Aorta (tissue), 5 donors: ENCODE results near the gene TBCK. TPM values are rescaled to one million over a fixed set of nuclear protein-coding genes. Genes with fewer than 3 reads are reported as not detected.

Source experiments
- ATAC-seq: fragments of 200-7000 bp; cut with Tn5 transposase; one replicate; pipeline ENCODE4 v1.9.1; 2022; ENCODE audit warnings: moderate library complexity; ENCODE audit not compliant: low FRiP score
- DNase-seq, 2 donors: peaks; one replicate each; pipeline ENCODE4 v3.0.0-alpha.2; 2020
- H3K27ac ChIP-seq, 2 donors: one replicate each; pipeline ENCODE4 v1.5.1; 2013; ENCODE audit warnings: low read length in 2 of 2, mild to moderate bottlenecking in 2 of 2, moderate library complexity in 2 of 2, control low read depth in 1 of 2, inconsistent platforms in 1 of 2, low read depth in 1 of 2
- H3K27me3 ChIP-seq, 2 donors: one replicate each; pipeline ENCODE4 v1.6.1; 2013; ENCODE audit warnings: control low read depth in 1 of 2, low read length in 1 of 2, mild to moderate bottlenecking in 1 of 2, moderate library complexity in 1 of 2; ENCODE audit not compliant: insufficient read depth in 2 of 2, control insufficient read depth in 1 of 2
- H3K36me3 ChIP-seq, 2 donors: one replicate each; pipeline ENCODE4 v1.6.1; 2013; ENCODE audit warnings: control low read depth in 1 of 2, low read length in 1 of 2, mild to moderate bottlenecking in 1 of 2; ENCODE audit not compliant: insufficient read depth in 2 of 2, control insufficient read depth in 1 of 2
- H3K4me1 ChIP-seq, 2 donors: one replicate each; pipeline ENCODE4 v1.6.1; 2013; ENCODE audit warnings: low read length in 2 of 2, control low read depth in 1 of 2, mild to moderate bottlenecking in 1 of 2, moderate library complexity in 1 of 2; ENCODE audit not compliant: insufficient read depth in 2 of 2, control insufficient read depth in 1 of 2
- H3K4me3 ChIP-seq, 2 donors: one replicate each; pipeline ENCODE4 v1.5.1; 2013; ENCODE audit warnings: low read length in 2 of 2, control low read depth in 1 of 2, mild to moderate bottlenecking in 1 of 2
- H3K9me3 ChIP-seq: one replicate; pipeline ENCODE4 v1.6.1; 2013; ENCODE audit warnings: mild to moderate bottlenecking, low read length; ENCODE audit not compliant: control insufficient read depth
- WGBS, 2 donors: extraction: QIAGEN DNeasy Blood & Tissue Kit; methylation state at CpG; one replicate each; pipeline ENCODE4 v1.1.7; 2013; 5-methylcytosine and 5-hydroxymethylcytosine counted together
- intact Hi-C, 2 donors: fragments of 100-400 bp; cut with DNase I; formaldehyde crosslinking; loops; one replicate each; pipeline versions ENCODE4 v1.14.2 to v1.15.0; 2022
- polyA plus RNA-seq, 2 donors: library from polyadenylated mRNA; stranded (reverse); fragments of 200-250 nt; gene quantifications; one replicate each; pipeline ENCODE4 v1.2.3, GENCODE V29; 2013
- total RNA-seq, 2 donors: library from RNA; stranded (reverse); fragmentation: NEBNext Ultra II Directional; extraction: Animal tissue kit (Norgen Biotek cat#: 25700); gene quantifications; one replicate each; pipeline ENCODE4 v1.2.1, GENCODE V29; 2021
- donor health status: healthy with polysubstance abuse.
- donor health status: Bipolar disorder and iron deficiency.
- donor health status: DM: no; HTN: no; CAD: no.
- donor health status: DM: no; HTN: no; CAD: no.
- donor health status: DM: yes; HTN: yes; CAD: no.

TBCK gene
- total and polyA plus RNA-seq, 4 donors, result 8.3 to 64.1 (median 31.1) TPM

DNA sequence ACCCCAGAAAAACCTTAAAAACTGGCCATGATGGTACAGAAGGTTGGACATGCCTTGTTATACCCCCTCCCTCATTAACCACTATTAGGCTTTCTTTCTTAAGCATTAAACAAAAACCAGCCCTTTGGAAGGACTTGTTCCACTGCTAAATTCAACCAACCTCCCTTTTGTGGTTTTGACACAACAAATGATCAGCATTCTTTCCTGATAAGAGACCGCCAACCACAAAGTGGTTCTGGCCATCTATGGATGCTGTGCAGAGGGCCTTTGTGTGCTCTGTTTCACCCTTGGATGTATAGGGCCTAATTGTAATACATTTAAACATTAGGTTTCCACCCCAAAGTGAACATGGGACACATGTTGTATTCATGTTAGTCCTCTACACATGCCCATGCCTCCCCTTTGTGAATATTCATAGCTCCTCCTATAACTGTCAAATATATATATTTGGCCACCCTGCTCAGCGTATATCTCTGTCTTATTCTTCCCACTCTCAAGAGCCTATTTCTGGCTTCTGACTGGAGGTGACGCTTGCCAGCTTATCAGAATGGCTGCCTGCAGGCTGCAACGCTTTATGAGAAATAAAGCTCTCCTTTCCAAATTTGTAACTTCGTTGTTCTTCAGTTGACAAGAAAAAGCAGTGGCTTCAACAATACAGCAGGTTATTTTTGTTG, 294.1 kb downstream of the TBCK start:
- no peak for ATAC-seq
- intact Hi-C loops, result no loop called here
- H3K36me3 ChIP-seq, result no peaks in the 10 kb centered on the region
- WGBS, 2 donors, result 55 to 61% methylated on average over 5 of the region's 5 CpGs
- H3K4me1 ChIP-seq, result no peaks in the 10 kb centered on the region
- no peak overlapping the region for H3K27ac ChIP-seq
- no peak overlapping the region for H3K4me3 ChIP-seq
- DNase-seq, result no peak
- H3K27me3 ChIP-seq, result no peaks in the 10 kb centered on the region
- peaks cover 2% of the 10 kb centered on the region for H3K9me3 ChIP-seq

DNA sequence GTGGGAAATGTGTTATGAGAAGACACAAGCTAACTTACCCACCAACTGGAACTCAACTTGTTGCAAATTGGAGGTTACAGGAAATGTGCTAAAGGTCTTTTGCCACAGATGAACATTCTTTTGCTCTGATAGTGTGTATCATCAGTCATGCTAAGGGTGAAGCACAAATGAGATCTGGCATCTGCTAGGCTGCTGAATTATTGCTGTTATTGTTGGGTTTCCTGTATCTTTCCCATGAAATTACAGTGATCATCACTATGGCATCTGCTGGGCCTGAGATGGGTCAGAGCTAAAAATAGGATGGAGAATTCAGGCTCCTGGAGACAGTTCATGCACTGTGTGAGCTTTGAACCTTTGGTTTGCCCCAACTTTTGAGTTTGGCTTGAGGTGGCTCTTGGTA, 296.2 kb downstream of the TBCK start:
- H3K36me3 ChIP-seq, result no peaks in the 10 kb centered on the region
- intact Hi-C loops, result no loop called here

DNA sequence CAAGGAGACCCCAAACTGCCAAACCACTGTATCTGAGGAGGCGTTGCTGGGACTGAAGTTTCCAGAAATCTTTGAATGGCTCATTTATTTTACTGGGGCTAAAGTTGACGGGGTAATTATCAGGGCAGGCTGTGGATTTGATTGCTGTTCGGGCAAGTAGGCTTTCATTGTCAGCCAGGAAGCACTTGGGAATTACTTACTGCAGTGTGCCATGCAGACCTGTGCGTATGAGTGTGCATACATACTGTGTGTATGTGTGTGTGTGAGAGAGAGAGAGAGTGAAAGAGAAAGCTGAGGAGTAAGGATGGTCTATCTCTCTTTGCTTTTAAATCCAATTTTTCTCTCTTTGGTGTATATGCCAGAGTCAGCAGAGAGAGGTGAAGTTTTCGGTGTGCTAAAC, 298.0 kb downstream of the TBCK start:
- no peaks in the 10 kb centered on the region for H3K4me1 ChIP-seq
- H3K9me3 ChIP-seq, result peaks cover 2% of the 10 kb centered on the region
- no peak overlapping the region for H3K4me3 ChIP-seq
- DNase-seq (no peak), ATAC-seq (no peak)
- intact Hi-C loops, result no loop called here
- H3K27me3 ChIP-seq, result no peaks in the 10 kb centered on the region
- no peak overlapping the region for H3K27ac ChIP-seq
- no peaks in the 10 kb centered on the region for H3K36me3 ChIP-seq
- WGBS, 2 donors, result 62 to 72% methylated on average over 5 of the region's 5 CpGs

More for the DNA sequence above, 296.2 kb downstream of the TBCK start:
- Histone ChIP-seq H3K9me3 (peaks cover 2% of the 10 kb centered on the region), H3K4me1 (no peaks in the 10 kb centered on the region), H3K27ac (no peak overlapping the region), H3K27me3 (no peaks in the 10 kb centered on the region), H3K4me3 (no peak overlapping the region)
- DNase-seq, result no peak
- ATAC-seq, result no peak

DNA sequence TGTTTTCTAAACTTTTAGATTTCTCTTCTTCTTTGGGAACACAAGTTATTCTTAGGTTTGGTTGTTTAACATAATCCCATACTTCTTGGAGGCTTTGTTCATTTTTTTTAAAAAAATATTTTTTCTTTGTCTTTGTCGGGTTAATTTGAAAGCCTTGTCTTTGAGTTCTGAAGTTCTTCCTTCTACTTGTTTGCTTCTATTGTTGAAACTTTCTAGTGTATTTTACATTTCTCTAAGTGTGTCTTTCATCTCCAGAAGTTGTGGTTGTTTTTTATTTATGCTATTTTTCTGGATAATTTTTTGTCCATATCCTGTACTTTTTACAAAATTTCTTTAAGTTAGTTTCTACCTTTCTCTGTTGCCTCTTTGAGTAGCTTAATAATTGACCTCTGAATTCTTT, 304.6 kb downstream of the TBCK start:
- Histone ChIP-seq H3K27me3 (no peaks in the 10 kb centered on the region), H3K4me3 (no peak overlapping the region), H3K36me3 (no peaks in the 10 kb centered on the region), H3K9me3 (no peaks in the 10 kb centered on the region), H3K4me1 (no peaks in the 10 kb centered on the region), H3K27ac (no peak overlapping the region)
- ATAC-seq (no peak), DNase-seq (no peak)
- intact Hi-C loops, result no loop called here
- 96 to 97% methylated on average over 1 of the region's 1 CpG for WGBS, 2 donors

DNA sequence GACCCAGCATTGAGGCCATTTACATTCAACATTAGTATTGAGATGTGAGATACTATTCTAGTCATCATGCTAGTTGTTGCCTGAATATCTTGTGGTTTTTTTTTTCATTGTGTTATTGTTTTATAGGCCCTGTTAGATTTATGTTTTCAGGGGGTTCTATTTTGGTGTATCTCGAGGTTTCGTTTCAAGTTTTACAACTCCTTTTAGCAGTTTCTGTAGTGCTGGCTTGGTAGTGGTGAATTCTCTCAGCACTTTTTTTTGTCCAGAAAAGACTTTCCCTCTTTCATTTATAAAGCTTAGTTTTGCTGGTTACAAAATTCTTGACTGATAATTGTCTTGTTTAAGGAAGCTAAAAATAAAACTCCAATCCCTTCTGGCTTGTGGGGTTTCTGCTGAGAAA, 305.2 kb downstream of the TBCK start:
- no peaks in the 10 kb centered on the region for H3K4me1 ChIP-seq
- no peak for DNase-seq

DNA sequence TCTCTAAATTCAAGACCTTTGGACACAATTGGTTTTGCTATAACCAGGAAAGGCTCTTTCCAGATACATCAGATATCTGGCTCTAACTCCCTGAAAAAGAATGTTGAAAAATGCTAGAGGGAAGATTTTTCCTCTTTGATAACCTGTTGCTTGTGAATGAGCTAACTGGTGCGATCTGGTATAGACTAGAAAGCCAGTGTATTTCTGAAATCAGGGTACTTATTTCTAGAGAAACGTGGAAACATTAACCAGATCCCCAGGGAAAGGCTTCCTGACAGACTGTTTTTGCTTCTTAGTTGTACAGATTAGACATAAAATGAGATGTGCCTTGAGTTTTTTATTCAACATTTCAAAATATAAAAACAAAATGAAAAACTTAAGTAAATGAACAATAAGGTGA, 313.0 kb downstream of the TBCK start:
- Histone ChIP-seq H3K4me1 (no peaks in the 10 kb centered on the region), H3K36me3 (no peaks in the 10 kb centered on the region), H3K9me3 (no peaks in the 10 kb centered on the region), H3K4me3 (no peak overlapping the region), H3K27ac (no peak overlapping the region), H3K27me3 (no peaks in the 10 kb centered on the region)
- DNase-seq (no peak), ATAC-seq (no peak)
- intact Hi-C loops, result no loop called here
- 42 to 46% methylated on average over 2 of the region's 2 CpGs for WGBS, 2 donors

More for the DNA sequence above, 305.2 kb downstream of the TBCK start:
- Histone ChIP-seq H3K27ac (no peak overlapping the region), H3K36me3 (no peaks in the 10 kb centered on the region), H3K27me3 (no peaks in the 10 kb centered on the region), H3K4me3 (no peak overlapping the region), H3K9me3 (no peaks in the 10 kb centered on the region)
- 76 to 82% methylated on average over 2 of the region's 2 CpGs for WGBS, 2 donors
- intact Hi-C loops, result no loop called here
- no peak for ATAC-seq

GRCh38 chr4:105998171-105999063, 317.6 kb downstream of the TBCK start:
- intact Hi-C loops, result no loop called here
- Histone ChIP-seq H3K27me3 (no peaks in the 10 kb centered on the region), H3K4me1 (no peaks in the 10 kb centered on the region), H3K9me3 (no peaks in the 10 kb centered on the region), H3K36me3 (no peaks in the 10 kb centered on the region), H3K27ac (no peak overlapping the region), H3K4me3 (no peak overlapping the region)
- ATAC-seq (no peak), DNase-seq (no peak)
- 46 to 54% methylated on average over 7 of the region's 7 CpGs for WGBS, 2 donors

- no peak for ATAC-seq
Observed at GRCh38 chr4:105996845-105997244, 319.2 kb downstream of the TBCK start.

More at GRCh38 chr4:105996845-105997244, 319.2 kb downstream of the TBCK start:
- no peaks in the 10 kb centered on the region for H3K36me3 ChIP-seq
- H3K9me3 ChIP-seq, result no peaks in the 10 kb centered on the region
- no peak overlapping the region for H3K27ac ChIP-seq
- H3K27me3 ChIP-seq, result no peaks in the 10 kb centered on the region
- H3K4me3 ChIP-seq, result no peak overlapping the region
- H3K4me1 ChIP-seq, result no peaks in the 10 kb centered on the region
- DNase-seq, result no peak
- WGBS, 2 donors, result 78 to 81% methylated on average over 7 of the region's 7 CpGs
- intact Hi-C loops, result no loop called here
